T-cell (primary cell): ENCODE results near the gene NRN1. TPM values are rescaled to one million over a fixed set of nuclear protein-coding genes. Genes with fewer than 3 reads are reported as not detected.
"Not testable (repeated sequence)": the region's sequence is repeated elsewhere in the genome, so short reads cannot be mapped to it uniquely, and the experiment has no call there.

ENCODE experiments used
- ATAC-seq, 4 experiments: fragments of 200-7000 bp in 3 of 4; fragments of 150-1000 bp in 1 of 4; cut with Tn5 transposase; replicated peaks in 1 of 4; 1 replicate in 3 of 4; 2 replicates in 1 of 4; pipeline ENCODE4 v1.10.0; 2021; ENCODE audit warnings: moderate library complexity in 3 of 4, mild to moderate bottlenecking in 2 of 4, moderate number of reproducible peaks in 1 of 4
- CTCF ChIA-PET, 2 donors: fragments of 300-600 bp; sonication (Branson Sonifier 250); formaldehyde crosslinking; loops; one replicate each; lab custom pipeline; 2022; ENCODE audit warnings: antibody characterized with exemption in 2 of 2; lab: Charles Lee
- POLR2A ChIA-PET, 2 donors: fragments of 300-600 bp; sonication (Branson Sonifier 250); formaldehyde crosslinking; loops; one replicate each; lab custom pipeline; 2022; ENCODE audit warnings: antibody characterized with exemption in 2 of 2; lab: Charles Lee
- DNase-seq, 35 experiments: peaks; one replicate each; pipeline versions ENCODE4 v3.0.0 to v3.0.0-alpha.2; 2013 to 2023
- H3K27ac ChIP-seq: one replicate; pipeline ENCODE4 v1.5.1; 2013; ENCODE audit warnings: low read length
- H3K27me3 ChIP-seq, 2 experiments: replicated peaks in 1 of 2; 1 replicate in 1 of 2; 2 replicates in 1 of 2; pipeline versions ENCODE4 v1.6.1 to v1.7.0; 2013; ENCODE audit warnings: low read length in 1 of 2, mixed read lengths in 1 of 2; ENCODE audit not compliant: control insufficient read depth in 2 of 2, insufficient read depth in 2 of 2; ENCODE audit errors: extremely low read depth in 1 of 2
- H3K36me3 ChIP-seq, 2 donors: 1 replicate in 1 of 2; 2 replicates in 1 of 2; pipeline versions ENCODE4 v1.6.1 to v1.7.0; 2013; ENCODE audit warnings: low read length in 1 of 2; ENCODE audit not compliant: control insufficient read depth in 2 of 2, insufficient read depth in 1 of 2; ENCODE audit errors: extremely low read depth in 1 of 2
- H3K4me1 ChIP-seq, 2 experiments: 1 replicate in 1 of 2; 2 replicates in 1 of 2; pipeline versions ENCODE4 v1.6.1 to v1.7.0; 2013; ENCODE audit warnings: low read length in 2 of 2, mixed read lengths in 1 of 2; ENCODE audit not compliant: insufficient read depth in 2 of 2, control insufficient read depth in 1 of 2; ENCODE audit errors: extremely low read depth in 1 of 2
- H3K4me3 ChIP-seq, 2 donors: 1 replicate in 1 of 2; 2 replicates in 1 of 2; pipeline versions ENCODE4 v1.5.1 to v1.7.0; 2013; ENCODE audit warnings: mild to moderate bottlenecking in 2 of 2, low read length in 1 of 2, moderate library complexity in 1 of 2; ENCODE audit not compliant: control insufficient read depth in 1 of 2; ENCODE audit errors: extremely low read depth in 1 of 2
- H3K9me3 ChIP-seq: 2 replicates; pipeline ENCODE4 v1.7.0; 2013
- H3K27ac Mint-ChIP-seq, 2 donors: one replicate each; pipeline ENCODE4 v1.8.0; 2020 to 2021; ENCODE audit warnings: mild to moderate bottlenecking in 2 of 2, mixed read lengths in 2 of 2
- H3K27me3 Mint-ChIP-seq, 2 donors: one replicate each; pipeline ENCODE4 v1.8.0; 2021 to 2022; ENCODE audit warnings: mixed read lengths in 2 of 2
- H3K36me3 Mint-ChIP-seq: one replicate; pipeline ENCODE4 v1.8.0; 2021; ENCODE audit warnings: mixed read lengths
- H3K4me1 Mint-ChIP-seq, 3 donors: one replicate each; pipeline ENCODE4 v1.8.0; 2020 to 2022; ENCODE audit warnings: mixed read lengths in 3 of 3, mild to moderate bottlenecking in 1 of 3
- H3K4me3 Mint-ChIP-seq, 3 donors: one replicate each; pipeline ENCODE4 v1.8.0; 2020 to 2022; ENCODE audit warnings: mild to moderate bottlenecking in 3 of 3, mixed read lengths in 3 of 3, moderate library complexity in 3 of 3
- H3K9me3 Mint-ChIP-seq, 3 donors: one replicate each; pipeline ENCODE4 v1.8.0; 2020 to 2022; ENCODE audit warnings: mixed read lengths in 3 of 3
- WGBS: methylation state at CpG from one replicate; pipeline ENCODE4 v1.1.5; 2013; ENCODE audit warnings: missing lambda C conversion rate; ENCODE audit not compliant: insufficient coverage; 5-methylcytosine and 5-hydroxymethylcytosine counted together
- total RNA-seq, 35 experiments: library from RNA in 6 of 35; stranded (reverse) in 6 of 35; fragments of 120-200 nt in 1 of 35; gene quantifications; one replicate each; pipeline versions ENCODE4 v1.2.1 to v1.2.4 and lab custom pipeline; 2013 to 2026

NRN1 gene
- total RNA-seq, 5 donors from 2014 or later (not counting 1 experiment from before 2014, with no cell fraction given): 0.13 to 0.33 TPM; not detected in 3

DNA sequence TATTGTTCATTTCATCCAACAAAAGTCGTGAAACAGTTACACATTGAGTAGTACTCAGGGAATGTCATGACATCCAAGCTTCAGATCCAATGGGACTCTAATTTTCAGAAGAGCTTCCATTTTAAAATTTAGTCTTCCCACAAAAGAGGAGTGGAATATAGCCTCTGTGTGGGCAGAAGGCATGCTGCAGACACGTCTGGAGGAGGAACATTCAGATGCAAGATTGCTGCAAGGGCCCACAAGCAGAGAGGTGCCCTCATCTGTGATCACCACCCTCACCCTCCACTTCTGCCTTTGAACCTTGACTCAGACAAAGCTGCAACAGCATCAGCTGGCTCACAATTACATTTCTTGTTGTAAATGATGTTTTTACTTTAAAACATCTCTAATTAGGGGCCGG, 29.9 kb downstream of the NRN1 start:
- H3K4me3 Mint-ChIP-seq: no peak overlapping the region
- Histone ChIP-seq H3K4me1 (peaks cover 0 to 6% of the 10 kb centered on the region in 2 experiments), H3K4me3 (no peak overlapping the region), H3K9me3 (no peaks in the 10 kb centered on the region), H3K27me3 (peaks cover 0 to 24% of the 10 kb centered on the region in 2 experiments), H3K36me3 (no peaks in the 10 kb centered on the region), H3K27ac (no peak overlapping the region)
- DNase-seq: no peak
- CTCF ChIA-PET: no interaction called here
- H3K4me1 Mint-ChIP-seq: peaks cover 4 to 8% (median 5%) of the 10 kb centered on the region in 3 donors
- no CpG with 5 or more reads among the region's 3 CpGs for WGBS
- peaks cover 4 to 21% of the 10 kb centered on the region in 2 donors for H3K27me3 Mint-ChIP-seq
- POLR2A ChIA-PET: no interaction called here
- peaks cover 7% of the 10 kb centered on the region for H3K36me3 Mint-ChIP-seq
- H3K27ac Mint-ChIP-seq: no peak overlapping the region
- peaks cover 0 to 5% (median 0%) of the 10 kb centered on the region in 3 donors for H3K9me3 Mint-ChIP-seq
- ATAC-seq: no peak

DNA sequence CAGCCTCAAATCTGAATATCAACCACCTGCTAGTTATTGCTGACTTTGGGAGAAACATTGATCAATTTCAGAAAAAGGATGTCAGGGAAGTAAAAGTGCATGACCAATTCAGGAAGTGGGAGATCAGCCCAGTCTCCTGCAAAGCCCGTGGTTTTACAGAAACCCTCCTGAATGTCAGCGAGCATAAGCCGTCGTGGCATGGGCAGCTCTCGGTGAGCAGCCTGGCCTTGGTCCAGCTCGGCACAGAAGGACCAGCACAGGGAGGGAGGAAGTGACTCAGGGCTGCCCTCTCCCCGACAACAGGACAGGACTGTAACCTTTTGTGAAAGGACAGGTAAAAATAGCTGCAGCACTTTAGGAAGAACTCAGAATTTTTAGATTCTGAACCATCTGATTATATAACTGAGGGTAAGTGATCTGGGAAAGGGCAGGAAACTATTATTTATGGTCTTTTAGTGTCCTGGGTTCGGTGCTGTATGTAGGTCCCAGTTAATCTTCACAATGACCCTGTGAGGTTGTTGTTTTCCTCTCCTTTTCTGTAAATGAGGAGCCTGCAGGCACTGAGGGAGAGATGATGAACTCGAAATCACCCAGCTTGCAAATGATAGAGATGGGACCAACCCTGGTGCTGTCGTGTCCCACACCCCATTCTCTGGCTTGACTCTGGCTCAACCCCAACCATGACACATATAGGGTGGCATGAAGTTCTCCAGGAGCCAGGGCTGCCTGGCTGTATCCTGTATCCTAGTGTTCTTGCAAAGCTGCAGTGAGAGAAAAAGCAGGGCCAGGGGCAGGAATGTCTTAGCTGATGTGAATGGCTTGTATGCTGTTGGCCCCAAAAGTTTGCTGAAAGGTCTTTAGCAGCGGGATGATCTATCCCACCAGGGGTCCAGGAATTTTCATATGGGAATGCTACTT, 37.6 kb downstream of the NRN1 start:
- Histone ChIP-seq H3K9me3 (no peaks in the 10 kb centered on the region), H3K4me3 (no peak overlapping the region), H3K27ac (no peak overlapping the region), H3K4me1 (peaks cover 0 to 3% of the 10 kb centered on the region in 2 experiments), H3K36me3 (no peaks in the 10 kb centered on the region), H3K27me3 (peaks cover 0 to 21% of the 10 kb centered on the region in 2 experiments)
- H3K4me3 Mint-ChIP-seq: no peak overlapping the region
- no peak for ATAC-seq
- H3K4me1 Mint-ChIP-seq: peaks cover 0 to 10% (median 6%) of the 10 kb centered on the region in 3 donors
- H3K36me3 Mint-ChIP-seq: peaks cover 7% of the 10 kb centered on the region
- 18% methylated on average over 4 of the region's 11 CpGs for WGBS
- DNase-seq: no peak
- ChIA-PET POLR2A (no interaction called here), CTCF (no interaction called here)
- H3K9me3 Mint-ChIP-seq: no peaks in the 10 kb centered on the region
- H3K27ac Mint-ChIP-seq: no peak overlapping the region
- H3K27me3 Mint-ChIP-seq: peaks cover 17 to 22% of the 10 kb centered on the region in 2 donors

DNA sequence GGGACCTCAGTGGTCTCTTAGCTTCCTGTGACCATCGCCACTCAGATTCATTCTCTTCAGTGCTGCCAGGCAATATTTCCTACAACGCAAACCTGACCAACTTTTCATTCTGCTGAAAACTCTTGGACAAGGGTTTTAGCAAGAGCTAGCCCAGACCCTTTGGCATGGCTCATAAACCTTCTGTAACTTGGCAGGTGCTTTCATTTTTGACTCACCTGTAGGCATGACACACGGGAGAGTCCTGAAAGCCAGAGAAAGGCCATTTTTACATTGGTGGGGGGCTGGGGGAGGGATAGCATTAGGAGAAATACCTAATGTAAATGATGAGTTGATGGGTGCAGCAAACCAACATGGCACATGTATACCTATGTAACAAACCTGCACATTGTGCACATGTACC, 38.7 kb downstream of the NRN1 start:
- H3K27ac Mint-ChIP-seq, H3K4me3 Mint-ChIP-seq, H3K27ac ChIP-seq, POLR2A ChIA-PET, H3K4me3 ChIP-seq, H3K36me3 Mint-ChIP-seq, DNase-seq, H3K9me3 ChIP-seq, H3K36me3 ChIP-seq, H3K4me1 ChIP-seq, ATAC-seq, H3K9me3 Mint-ChIP-seq: not testable (repeated sequence)
- WGBS: 94% methylated on average over 2 of the region's 3 CpGs
- peaks cover 17 to 20% of the 10 kb centered on the region in 2 donors for H3K27me3 Mint-ChIP-seq
- CTCF ChIA-PET: interaction anchor here in 1 of 2 donors (0.6 kb wide), 1 partner anchor 27 kb away, joined by 3 read pairs; no protein-coding TSS in a partner anchor
- H3K27me3 ChIP-seq: peaks cover 0 to 12% of the 10 kb centered on the region in 2 experiments
- peaks cover 0 to 10% (median 6%) of the 10 kb centered on the region in 3 donors for H3K4me1 Mint-ChIP-seq

DNA sequence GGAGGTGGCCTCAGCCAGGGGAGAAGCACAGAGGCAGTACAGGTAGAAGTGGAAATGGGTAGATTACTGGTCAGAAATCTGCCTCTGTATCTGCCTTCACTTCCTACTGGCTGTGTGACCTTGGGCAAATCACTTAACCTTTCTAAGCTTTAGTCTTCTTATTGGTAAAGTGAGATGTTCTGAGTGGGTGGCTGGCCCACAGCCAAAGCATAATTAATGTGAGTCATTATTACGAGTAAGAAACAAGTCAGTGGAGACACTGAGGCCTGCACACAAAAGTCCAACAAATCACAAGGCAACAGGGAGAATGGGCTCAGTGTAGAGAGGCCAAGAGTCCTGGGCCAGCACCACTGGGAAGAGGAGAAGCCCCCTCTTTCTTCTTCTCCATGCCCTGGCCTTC, 39.1 kb downstream of the NRN1 start:
- DNase-seq: no peak
- Histone ChIP-seq H3K4me3 (no peak overlapping the region), H3K36me3 (no peaks in the 10 kb centered on the region), H3K27ac (no peak overlapping the region), H3K4me1 (peaks cover 0 to 3% of the 10 kb centered on the region in 2 experiments), H3K9me3 (no peaks in the 10 kb centered on the region), H3K27me3 (peaks cover 0 to 8% of the 10 kb centered on the region in 2 experiments)
- peaks cover 0 to 10% (median 6%) of the 10 kb centered on the region in 3 donors for H3K4me1 Mint-ChIP-seq
- no CpG with 5 or more reads among the region's 1 CpG for WGBS
- peaks cover 15 to 17% of the 10 kb centered on the region in 2 donors for H3K27me3 Mint-ChIP-seq
- CTCF ChIA-PET: interaction anchor here (0.6 kb wide), 2 partner anchors 27 to 666 kb away, joined by 3 read pairs; no protein-coding TSS in a partner anchor
- POLR2A ChIA-PET: no interaction called here
- no peak overlapping the region for H3K4me3 Mint-ChIP-seq
- no peaks in the 10 kb centered on the region for H3K9me3 Mint-ChIP-seq
- ATAC-seq: no peak
- peaks cover under 1% of the 10 kb centered on the region for H3K36me3 Mint-ChIP-seq
- H3K27ac Mint-ChIP-seq: no peak overlapping the region

DNA sequence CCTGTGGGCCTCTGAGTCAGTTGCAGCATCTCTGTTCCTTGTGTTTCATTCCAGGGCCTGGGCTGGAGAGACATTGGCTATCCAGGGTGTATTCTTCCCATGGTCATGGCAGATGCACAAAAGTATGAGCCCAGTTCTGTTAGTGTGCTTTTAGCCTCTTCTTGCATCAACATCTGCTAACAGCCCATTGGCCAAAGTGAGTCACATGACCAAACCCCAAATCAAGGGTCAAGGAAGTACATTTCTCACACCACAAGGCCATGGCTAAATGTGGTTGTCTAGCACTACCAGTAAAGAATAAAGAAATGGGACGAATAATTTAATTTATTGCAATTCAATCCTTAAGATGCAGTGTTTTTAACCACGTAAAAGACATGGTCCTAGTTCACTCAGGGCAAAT, 43.9 kb downstream of the NRN1 start:
- no peaks in the 10 kb centered on the region for H3K4me1 ChIP-seq
- H3K27ac Mint-ChIP-seq: no peak overlapping the region
- H3K4me3 Mint-ChIP-seq: no peak overlapping the region
- H3K27ac ChIP-seq: no peak overlapping the region
- ChIA-PET POLR2A (no interaction called here), CTCF (no interaction called here)
- peaks cover 0 to 10% of the 10 kb centered on the region in 2 experiments for H3K27me3 ChIP-seq
- no peaks in the 10 kb centered on the region for H3K4me1 Mint-ChIP-seq
- no peaks in the 10 kb centered on the region for H3K36me3 Mint-ChIP-seq
- H3K9me3 ChIP-seq: no peaks in the 10 kb centered on the region
- DNase-seq: no peak
- H3K36me3 ChIP-seq: no peaks in the 10 kb centered on the region
- peaks cover 0 to 6% of the 10 kb centered on the region in 2 donors for H3K27me3 Mint-ChIP-seq
- no peak overlapping the region for H3K4me3 ChIP-seq
- ATAC-seq: no peak
- WGBS: 100% methylated on average over 1 of the region's 2 CpGs
- H3K9me3 Mint-ChIP-seq: no peaks in the 10 kb centered on the region

DNA sequence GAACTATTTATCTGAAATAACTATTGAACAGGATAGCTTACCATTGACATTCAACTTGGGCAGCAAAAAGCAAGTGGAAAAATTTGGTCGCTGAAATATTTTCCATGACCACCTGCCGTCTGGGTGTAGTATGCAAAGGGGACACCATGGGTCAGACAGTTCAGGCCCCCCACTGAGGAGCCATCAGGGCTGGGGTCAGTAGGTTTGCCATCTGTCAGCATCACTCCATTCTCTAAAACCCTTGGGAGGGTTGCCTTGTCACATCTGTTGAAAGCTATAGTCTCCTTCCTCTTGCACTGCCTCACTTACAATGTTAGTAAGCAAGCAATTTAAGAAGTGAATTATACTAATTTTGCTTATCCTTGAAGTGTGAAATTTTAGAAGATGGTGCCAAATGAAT, 44.9 kb downstream of the NRN1 start:
- Histone ChIP-seq H3K36me3 (no peaks in the 10 kb centered on the region), H3K4me1 (no peaks in the 10 kb centered on the region), H3K27me3 (peaks cover 0 to 13% of the 10 kb centered on the region in 2 experiments), H3K9me3 (no peaks in the 10 kb centered on the region), H3K27ac (no peak overlapping the region), H3K4me3 (no peak overlapping the region)
- Mint-ChIP-seq H3K27ac (no peak overlapping the region), H3K27me3 (peaks cover under 1 to 7% of the 10 kb centered on the region in 2 donors), H3K4me3 (no peak overlapping the region), H3K36me3 (no peaks in the 10 kb centered on the region), H3K9me3 (no peaks in the 10 kb centered on the region), H3K4me1 (no peaks in the 10 kb centered on the region)
- no peak for DNase-seq
- no CpG with 5 or more reads among the region's 2 CpGs for WGBS
- ChIA-PET POLR2A (no interaction called here), CTCF (no interaction called here)
- no peak for ATAC-seq
